MM.1S (cell line): ENCODE results near the gene SHANK1.

Experiments
- DNase-seq: peaks from one replicate; pipeline ENCODE4 v3.0.0-alpha.2; 2015
- H2AFZ ChIP-seq: fragments of 300-600 bp; sonication (generic); 2 replicates; pipeline ENCODE4 v1.6.0; 2016; ENCODE audit warnings: antibody characterized with exemption, low read length
- H3F3A ChIP-seq: fragments of 300-600 bp; sonication (generic); 2 replicates; pipeline ENCODE4 v1.6.1; 2016; ENCODE audit warnings: mild to moderate bottlenecking, antibody characterized with exemption, low read length, moderate library complexity, mixed read lengths; ENCODE audit not compliant: insufficient read depth
- H3K27ac ChIP-seq: fragments of 300-600 bp; sonication (generic); 2 replicates; pipeline ENCODE4 v1.5.1; 2016; ENCODE audit warnings: mild to moderate bottlenecking, low read length
- H3K27me3 ChIP-seq: fragments of 300-600 bp; sonication (generic); replicated peaks from 2 replicates; pipeline ENCODE4 v1.6.0; 2016; ENCODE audit warnings: low read length; ENCODE audit not compliant: insufficient read depth
- H3K36me3 ChIP-seq: fragments of 300-600 bp; sonication (generic); replicated peaks from 2 replicates; pipeline ENCODE4 v1.6.1; 2016; ENCODE audit warnings: mild to moderate bottlenecking, low read length, mixed read lengths; ENCODE audit not compliant: insufficient read depth
- H3K4me1 ChIP-seq: fragments of 300-600 bp; sonication (generic); 2 replicates; pipeline ENCODE4 v1.6.1; 2016; ENCODE audit warnings: low read length, mixed read lengths
- H3K4me2 ChIP-seq: fragments of 300-600 bp; sonication (generic); 2 replicates; pipeline ENCODE4 v1.6.0; 2016; ENCODE audit warnings: low read depth, low read length
- H3K4me3 ChIP-seq: fragments of 300-600 bp; sonication (generic); 2 replicates; pipeline ENCODE4 v1.5.1; 2016; ENCODE audit warnings: low read length, mixed read lengths
- H3K79me2 ChIP-seq: fragments of 300-600 bp; sonication (generic); 2 replicates; pipeline ENCODE4 v1.6.1; 2016; ENCODE audit warnings: mixed run types, low read length, mixed read lengths
- H3K9ac ChIP-seq: fragments of 300-600 bp; sonication (generic); 2 replicates; pipeline ENCODE4 v1.6.1; 2016; ENCODE audit warnings: low read length, mixed read lengths
- H3K9me2 ChIP-seq: fragments of 300-600 bp; sonication (generic); replicated peaks from 2 replicates; pipeline ENCODE4 v1.6.1; 2016; ENCODE audit warnings: mild to moderate bottlenecking, low read length, mixed read lengths; ENCODE audit not compliant: insufficient read depth
- H3K9me3 ChIP-seq: fragments of 300-600 bp; sonication (generic); replicated peaks from 2 replicates; pipeline ENCODE4 v1.6.1; 2016; ENCODE audit warnings: mild to moderate bottlenecking, low read length, mixed read lengths; ENCODE audit not compliant: insufficient read depth
- H4K20me1 ChIP-seq: fragments of 300-600 bp; sonication (generic); 2 replicates; pipeline ENCODE4 v1.6.1; 2016; ENCODE audit warnings: mild to moderate bottlenecking, low read length, moderate library complexity, mixed read lengths; ENCODE audit not compliant: insufficient read depth
- CTCF ChIP-seq: fragments of 300-600 bp; sonication (generic); IDR thresholded peaks from 2 replicates; pipeline ENCODE4 v1.5.1; 2016; ENCODE audit warnings: antibody characterized with exemption, low read length, mixed read lengths
- EZH2 ChIP-seq: fragments of 300-600 bp; sonication (generic); optimal IDR thresholded peaks from 2 replicates; pipeline ENCODE3; 2017; ENCODE audit warnings: low read depth, mild to moderate bottlenecking, antibody characterized with exemption, low read length, mixed read lengths
- EZH2phosphoT487 ChIP-seq: fragments of 300-600 bp; sonication (generic); IDR thresholded peaks from 2 replicates; pipeline ENCODE4 v1.6.1; 2018; ENCODE audit warnings: antibody characterized with exemption, low read length

The SHANK1 gene

GRCh38 chr19:50686310-50687032 lies 33.1 kb downstream of the SHANK1 start:
- Histone ChIP-seq H4K20me1 (no peaks in the 10 kb centered on the region), H3K79me2 (no peaks in the 10 kb centered on the region), H3K4me2 (no peak overlapping the region), H3K27ac (no peak overlapping the region), H3K36me3 (no peaks in the 10 kb centered on the region), H2AFZ (no peak overlapping the region), H3K9me2 (no peaks in the 10 kb centered on the region), H3K9ac (no peak overlapping the region), H3K27me3 (peaks cover 77% of the 10 kb centered on the region), H3K4me3 (no peak overlapping the region), H3K9me3 (no peaks in the 10 kb centered on the region), H3F3A (no peaks in the 10 kb centered on the region), H3K4me1 (no peaks in the 10 kb centered on the region)
- TF ChIP-seq CTCF, result no peak
- TF ChIP-seq EZH2phosphoT487, result no peak
- no peak for TF ChIP-seq EZH2
- DNase-seq, result no peak

DNA sequence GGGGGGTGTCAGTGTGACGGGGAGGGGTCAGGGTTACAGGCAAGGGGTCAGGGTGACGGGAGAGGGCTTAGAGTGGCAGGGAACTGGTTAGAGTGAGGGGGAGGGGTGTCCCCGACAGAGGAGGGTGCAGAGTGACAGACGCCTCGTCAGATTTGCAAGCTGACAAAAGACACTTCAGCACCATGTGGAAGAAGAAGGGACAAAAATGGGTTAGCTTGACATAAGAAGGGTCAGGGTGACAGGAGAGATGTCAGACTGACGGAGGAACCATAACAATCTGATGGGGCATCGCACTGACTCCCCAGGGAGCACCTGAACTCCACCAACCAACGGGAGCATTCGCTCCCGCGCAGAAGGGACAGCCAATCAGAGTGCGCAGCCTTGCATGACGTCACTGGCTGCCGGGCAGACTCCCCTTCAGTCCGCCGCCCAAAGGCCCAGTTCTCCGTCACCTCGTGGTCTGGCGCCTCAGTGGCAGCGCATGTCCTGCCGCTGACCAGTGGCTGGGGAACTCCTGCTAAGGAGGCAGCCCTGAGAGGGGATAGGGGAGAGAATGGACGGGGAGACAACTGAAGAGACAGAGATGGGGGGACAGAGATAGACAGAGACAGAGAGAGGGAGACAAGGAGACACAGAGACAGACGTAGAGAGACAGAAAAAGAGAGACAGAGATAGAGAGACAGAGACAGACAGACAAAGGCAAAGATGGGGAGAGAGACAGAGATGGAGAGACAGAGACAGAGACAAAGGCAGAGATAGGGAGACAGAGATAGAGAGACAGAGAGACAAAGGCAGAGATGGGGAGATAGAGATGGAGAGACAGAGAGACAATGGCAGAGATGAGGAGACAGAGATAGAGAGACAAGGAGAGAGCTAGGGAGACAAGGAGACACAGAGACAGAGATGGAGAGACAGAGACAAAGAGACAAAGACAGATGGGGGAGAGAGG lies 40.2 kb downstream of the SHANK1 start:
- Histone ChIP-seq H3K27ac (no peak overlapping the region), H3K27me3 (peaks cover 53% of the 10 kb centered on the region), H3K9me3 (no peaks in the 10 kb centered on the region), H2AFZ (no peak overlapping the region), H4K20me1 (no peaks in the 10 kb centered on the region), H3K4me1 (no peaks in the 10 kb centered on the region), H3K36me3 (no peaks in the 10 kb centered on the region), H3K4me3 (no peak overlapping the region), H3F3A (no peaks in the 10 kb centered on the region), H3K79me2 (no peaks in the 10 kb centered on the region), H3K4me2 (no peak overlapping the region), H3K9me2 (no peaks in the 10 kb centered on the region), H3K9ac (no peak overlapping the region)
- TF ChIP-seq EZH2 (no peak), EZH2phosphoT487 (no peak), CTCF (no peak)
- DNase-seq, result peak; percentile 63

GRCh38 chr19:50678323-50678722 lies 41.3 kb downstream of the SHANK1 start:
- Histone ChIP-seq H3F3A (no peaks in the 10 kb centered on the region), H3K4me1 (no peaks in the 10 kb centered on the region), H3K4me3 (no peak overlapping the region), H3K36me3 (no peaks in the 10 kb centered on the region), H3K4me2 (no peak overlapping the region), H3K27me3 (peaks cover 53% of the 10 kb centered on the region), H3K9me3 (no peaks in the 10 kb centered on the region), H3K9ac (no peak overlapping the region), H4K20me1 (no peaks in the 10 kb centered on the region), H3K9me2 (no peaks in the 10 kb centered on the region), H3K27ac (no peak overlapping the region), H2AFZ (no peak overlapping the region), H3K79me2 (no peaks in the 10 kb centered on the region)
- DNase-seq, result no peak
- TF ChIP-seq EZH2phosphoT487 (no peak), EZH2 (no peak), CTCF (no peak)
